ENCODE measurements around the gene EFCC1. TPM values are rescaled to one million over a fixed set of nuclear protein-coding genes. Genes with fewer than 3 reads are reported as not detected.

EFCC1 gene
- total RNA-seq (2014; rRNA removed; shearing (Covaris generic)): not detected in 2 replicates

GRCh38 chr3:129001101-129001805, at the start of gene EFCC1:
EFCC1 (plus strand) TSS chr3:129001304; CDS start chr3:129001629, 325 bp downstream.
- peak; percentile 36 for DNase-seq (ENCODE audit: low read depth)

- DNase-seq (ENCODE audit: low read depth): no peak
Observed at GRCh38 chr3:128956440-128956839, 44.7 kb upstream of the EFCC1 start.

- no peak for DNase-seq (ENCODE audit: low read depth)
Observed at GRCh38 chr3:128965280-128965679, 35.8 kb upstream of the EFCC1 start.

GRCh38 chr3:128965818-128966217, 35.3 kb upstream of the EFCC1 start:
- no peak for DNase-seq (ENCODE audit: low read depth)

- no peak for DNase-seq (ENCODE audit: low read depth)
Observed at GRCh38 chr3:128967748-128968355, 33.3 kb upstream of the EFCC1 start.

- DNase-seq (ENCODE audit: low read depth): peak; percentile 36
Observed at GRCh38 chr3:128969993-128970739, 30.9 kb upstream of the EFCC1 start.

- no peak for DNase-seq (ENCODE audit: low read depth)
Observed at GRCh38 chr3:128970740-128971047, 30.4 kb upstream of the EFCC1 start.

- no peak for DNase-seq (ENCODE audit: low read depth)
Observed at GRCh38 chr3:128971421-128972100, 29.5 kb upstream of the EFCC1 start.

GRCh38 chr3:128973988-128974564, 27.0 kb upstream of the EFCC1 start:
- no peak for DNase-seq (ENCODE audit: low read depth)

- DNase-seq (ENCODE audit: low read depth): no peak
Observed at GRCh38 chr3:128975276-128975675, 25.8 kb upstream of the EFCC1 start.

GRCh38 chr3:128983293-128984069, 17.6 kb upstream of the EFCC1 start:
- no peak for DNase-seq (ENCODE audit: low read depth)

- no peak for DNase-seq (ENCODE audit: low read depth)
Observed at GRCh38 chr3:128984596-128984995, 16.5 kb upstream of the EFCC1 start.

- no peak for DNase-seq (ENCODE audit: low read depth)
Observed at GRCh38 chr3:128987302-128988100, 13.6 kb upstream of the EFCC1 start.

GRCh38 chr3:128988286-128988685, 12.8 kb upstream of the EFCC1 start:
- no peak for DNase-seq (ENCODE audit: low read depth)

GRCh38 chr3:128991355-128991895, 9.7 kb upstream of the EFCC1 start:
- DNase-seq (ENCODE audit: low read depth): no peak

GRCh38 chr3:128992926-128993460, 8.1 kb upstream of the EFCC1 start:
- DNase-seq (ENCODE audit: low read depth): no peak

- DNase-seq (ENCODE audit: low read depth): peak; percentile 86
Observed at GRCh38 chr3:128993461-128994172, 7.5 kb upstream of the EFCC1 start, which contains the start of gene CFAP92. CFAP92 (minus strand) TSS chr3:128994076; CDS start chr3:128993304, 772 bp downstream.

GRCh38 chr3:128994173-128994512, 7.0 kb upstream of the EFCC1 start:
- DNase-seq (ENCODE audit: low read depth): no peak
